GM23248 (cell line): ENCODE data around the gene LSM12.

Experiments used
- EZH2 ChIP-seq: fragments of 200-600 bp; sonication (generic); IDR thresholded peaks from 2 replicates; pipeline ENCODE4 v1.6.1; 2018; ENCODE audit warnings: antibody characterized with exemption, mild to moderate bottlenecking; ENCODE audit not compliant: insufficient read depth, poor library complexity, severe bottlenecking
- EZH2phosphoT487 ChIP-seq: fragments of 200-600 bp; sonication (generic); IDR thresholded peaks from 2 replicates; pipeline ENCODE4 v1.6.1; 2018; ENCODE audit warnings: antibody characterized with exemption, moderate library complexity, mild to moderate bottlenecking, low read depth; ENCODE audit not compliant: insufficient read depth

DNA sequence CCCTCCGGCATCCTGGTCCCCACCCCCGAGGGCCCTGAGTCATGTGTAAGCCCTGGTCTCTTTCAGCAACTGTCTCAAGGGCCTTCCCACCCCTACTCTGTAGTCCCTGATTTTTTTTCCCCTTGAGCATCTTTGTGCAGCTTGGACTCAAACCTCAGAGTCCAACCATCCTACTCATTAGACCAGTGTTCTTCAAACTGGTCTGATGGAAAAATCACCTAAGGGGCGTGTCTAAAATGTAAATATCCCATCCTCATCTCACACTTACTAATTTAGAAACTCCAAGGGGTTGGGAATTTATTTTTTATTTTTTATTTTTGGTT is 4.7 kb upstream of the LSM12 start:
- TF ChIP-seq EZH2: no peak
- TF ChIP-seq EZH2phosphoT487: no peak
